T47D (cell line): ENCODE results near the gene SEMA3B.

Experiments used
- DNase-seq, 2 experiments: peaks; one replicate each; pipeline versions ENCODE4 v3.0.0 to v3.0.0-alpha.2; 2011 to 2012; ENCODE audit warnings: low read depth in 1 of 2, low spot score in 1 of 2
- JUND ChIP-seq: IDR thresholded peaks from 2 replicates; pipeline ENCODE4 v1.6.1; 2012; ENCODE audit warnings: low read depth
- in situ Hi-C: cut with HindIII; loops from 2 replicates; pipeline ENCODE4 v1.10.0; 2016; ENCODE audit warnings: low sequenced_read_pairs, low pct_unique_long_range_greater_than_20kb

The SEMA3B gene

DNA sequence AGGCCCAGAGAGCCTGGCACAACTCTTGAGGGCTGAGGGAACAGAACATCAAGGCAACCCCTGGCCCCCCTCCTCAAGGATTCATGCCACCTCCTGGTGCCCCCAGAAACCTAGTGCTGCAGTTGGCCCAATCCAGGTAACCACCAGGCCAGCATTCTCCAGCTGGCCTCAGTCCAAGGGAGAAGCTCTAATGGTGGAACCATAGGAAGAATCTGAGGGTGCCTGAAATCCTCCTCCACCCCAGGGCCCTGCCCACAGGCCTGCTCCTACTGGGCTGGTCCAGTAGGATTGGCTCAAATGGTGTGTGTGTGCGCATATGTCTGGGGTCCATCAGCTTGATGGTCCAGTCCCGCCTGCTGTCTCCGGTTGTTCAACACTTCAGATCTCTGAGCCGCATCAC lies 45.9 kb downstream of the SEMA3B start:
- no peak for DNase-seq
- no peak for TF ChIP-seq JUND
- in situ Hi-C loops, result no loop called here

DNA sequence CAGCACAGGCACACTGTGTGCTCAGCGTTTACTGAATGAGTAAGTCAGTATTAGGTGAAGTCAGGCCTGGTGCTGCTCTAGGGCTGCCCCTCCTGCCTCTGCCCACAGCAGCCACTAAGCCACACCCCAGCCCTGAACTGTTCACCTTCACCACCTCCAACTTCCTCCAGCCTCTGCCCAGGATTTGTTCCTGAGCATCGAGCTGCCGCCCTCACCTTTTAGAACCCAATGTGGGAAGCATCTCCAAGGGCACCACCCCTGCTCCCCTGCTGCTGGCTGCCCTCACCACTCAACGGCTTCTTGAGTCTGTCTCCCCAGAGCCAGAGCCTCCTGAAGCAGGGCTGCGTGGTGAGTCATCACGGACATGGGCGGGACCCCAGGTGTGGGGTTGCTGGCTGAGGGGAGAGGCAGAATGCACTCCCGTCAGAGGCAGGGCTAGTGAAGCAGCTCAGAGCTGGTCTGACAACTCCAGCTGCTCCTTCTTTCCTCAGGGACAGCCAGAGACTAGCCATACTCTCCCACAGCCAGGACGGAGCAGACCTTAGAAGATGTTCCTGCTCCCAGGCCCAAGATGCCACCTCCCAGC lies 47.8 kb downstream of the SEMA3B start:
- in situ Hi-C loops, result no loop called here
- no peak for TF ChIP-seq JUND
- peak in 1 of 2 experiments; percentile 87 for DNase-seq

- DNase-seq, result peak in 1 of 2 experiments; percentile 68
- TF ChIP-seq JUND, result no peak
- in situ Hi-C loops, result no loop called here
These were observed 48.4 kb downstream of the SEMA3B start for GRCh38 chr3:50317300-50317699.

DNA sequence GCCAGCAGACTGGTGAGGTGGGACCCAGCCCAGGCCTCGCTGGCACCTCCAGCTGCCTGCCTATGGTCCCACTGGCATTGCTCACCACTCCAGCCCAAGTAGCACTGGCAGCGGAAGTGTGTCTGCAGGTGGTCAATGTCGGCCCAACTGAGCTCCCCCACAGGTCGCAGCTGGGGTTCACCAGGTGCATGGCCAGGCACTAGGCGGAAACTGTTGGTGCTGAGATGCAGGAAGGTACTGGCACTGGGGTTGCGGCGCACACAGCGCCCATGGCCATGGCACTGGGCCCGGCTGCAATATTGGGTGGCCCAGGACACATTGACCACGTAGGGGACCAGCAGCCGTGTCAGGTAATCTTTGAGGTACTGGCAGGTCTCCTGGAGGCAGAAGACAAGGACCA lies 49.2 kb downstream of the SEMA3B start:
- in situ Hi-C loops, result no loop called here
- DNase-seq, result no peak
- no peak for TF ChIP-seq JUND

GRCh38 chr3:50318615-50319014 lies 49.7 kb downstream of the SEMA3B start:
- no peak for DNase-seq
- in situ Hi-C loops, result no loop called here
- TF ChIP-seq JUND, result no peak

GRCh38 chr3:50319181-50319893 lies 50.4 kb downstream of the SEMA3B start:
- no peak for TF ChIP-seq JUND
- DNase-seq, result no peak
- in situ Hi-C loops, result no loop called here

DNA sequence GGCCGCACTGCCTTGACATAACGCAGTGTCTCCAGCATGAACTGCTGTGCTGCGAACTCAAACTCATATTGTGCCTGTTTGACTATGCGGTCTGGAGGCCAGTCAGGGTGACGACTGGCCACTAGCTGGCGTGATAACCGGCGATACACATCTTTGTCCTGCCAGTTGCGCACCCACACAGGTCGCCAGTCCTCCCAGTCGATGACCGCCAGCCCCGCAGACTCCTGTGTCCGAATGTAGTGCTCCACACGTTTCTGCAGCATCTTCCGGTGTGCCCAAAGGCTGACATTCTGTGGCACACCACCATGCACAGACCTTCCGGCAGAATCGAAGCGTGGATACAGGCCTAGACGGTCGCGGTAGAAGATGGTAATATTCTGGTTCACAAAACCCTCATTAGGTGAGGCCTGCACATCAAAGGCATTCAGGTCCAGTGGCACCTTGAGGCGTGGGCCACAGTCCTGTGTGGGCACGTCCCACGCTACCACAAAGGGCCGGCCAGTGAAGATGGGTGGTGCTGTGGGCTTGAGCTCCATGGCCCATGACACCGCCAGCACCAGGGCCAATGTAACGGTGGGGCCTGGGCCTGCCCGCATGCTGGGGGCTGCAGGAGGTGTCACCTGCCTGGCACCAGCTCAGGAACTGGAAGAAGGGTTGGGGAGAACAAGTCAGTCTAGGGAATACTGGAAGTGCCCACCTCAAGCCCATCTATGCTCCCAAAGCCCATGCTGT lies 51.1 kb downstream of the SEMA3B start:
- TF ChIP-seq JUND, result no peak
- no peak for DNase-seq
- in situ Hi-C loops, result no loop called here

DNA sequence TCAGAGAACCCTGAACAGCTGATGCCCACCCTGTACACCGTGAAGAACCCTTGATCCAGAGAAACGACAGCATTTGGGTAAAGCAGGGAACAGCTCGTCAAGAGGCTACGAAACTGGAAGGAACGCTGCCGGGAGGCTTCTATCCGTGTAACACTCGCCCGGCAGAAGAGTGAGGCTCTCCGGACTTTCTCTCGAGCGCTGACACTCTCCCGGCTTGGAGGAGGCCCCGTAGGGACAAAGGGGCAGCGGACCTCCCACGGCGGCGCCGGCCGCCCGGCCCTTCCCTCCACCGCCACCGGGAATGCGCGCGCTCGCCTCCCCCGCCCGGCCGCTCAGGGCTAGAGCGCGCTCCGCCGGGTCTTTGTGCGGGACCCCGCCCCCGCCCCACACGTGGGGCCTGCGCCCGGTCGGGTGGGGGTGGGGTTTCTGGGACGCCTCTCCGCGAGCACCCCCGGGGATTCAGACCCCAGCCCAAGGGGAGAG lies 51.9 kb downstream of the SEMA3B start:
- no peak for TF ChIP-seq JUND
- in situ Hi-C loops, result no loop called here
- DNase-seq, result peak in 1 of 2 experiments; percentile 76

DNA sequence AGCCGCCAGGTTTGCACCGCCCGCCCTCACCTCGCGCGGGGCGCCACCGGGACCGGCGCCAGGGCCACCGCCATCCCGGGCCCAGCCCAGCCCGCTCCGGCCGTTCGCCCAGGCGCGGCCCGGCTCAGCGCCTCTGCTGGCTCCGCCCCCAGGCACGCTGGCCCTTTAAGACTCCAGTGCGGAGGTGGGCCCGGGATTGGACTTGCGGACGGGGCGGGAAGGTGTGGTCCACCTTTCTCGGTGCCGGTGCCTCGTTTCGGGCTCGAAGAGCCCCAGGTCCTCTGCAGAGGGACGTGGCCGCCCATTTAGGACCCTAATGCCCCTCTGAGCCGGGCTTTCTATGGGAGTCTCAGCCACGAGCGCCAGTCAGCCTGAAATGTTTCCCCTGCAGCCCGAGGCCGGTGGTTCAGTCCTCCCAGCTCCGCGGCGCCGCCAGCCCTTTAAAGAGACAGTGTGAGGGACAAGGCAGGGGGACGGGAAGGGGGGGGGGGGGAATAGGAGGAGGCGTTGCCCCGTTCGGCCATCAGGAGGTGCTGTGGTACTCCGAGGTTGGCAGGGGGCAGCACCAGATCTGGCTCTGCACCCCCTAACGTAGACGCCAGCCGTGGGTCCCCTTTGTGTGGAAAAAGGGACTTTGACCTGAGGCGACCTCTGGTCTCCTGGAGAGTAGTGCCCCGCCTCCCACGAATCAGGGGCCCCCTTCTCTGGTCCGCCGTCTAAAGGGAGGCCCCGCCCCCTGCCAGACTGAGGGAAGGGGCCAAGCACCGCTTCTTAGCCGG lies 52.6 kb downstream of the SEMA3B start:
- in situ Hi-C loops, result no loop called here
- no peak for TF ChIP-seq JUND
- peak; percentile 80 to 91 for DNase-seq

- in situ Hi-C loops, result no loop called here
- no peak for TF ChIP-seq JUND
These were observed 53.1 kb downstream of the SEMA3B start for GRCh38 chr3:50322115-50322385.

GRCh38 chr3:50322386-50323091 lies 53.6 kb downstream of the SEMA3B start, which contains the start of gene HYAL2:
HYAL2 (minus strand) TSS chr3:50322745; CDS start chr3:50320489, 2,256 bp downstream.
- in situ Hi-C loops, result no loop called here
- no peak for TF ChIP-seq JUND
- no peak for DNase-seq

More at GRCh38 chr3:50322115-50322385, 53.1 kb downstream of the SEMA3B start:
- no peak for DNase-seq

GRCh38 chr3:50323092-50323600 lies 54.2 kb downstream of the SEMA3B start:
- in situ Hi-C loops, result no loop called here

More at GRCh38 chr3:50323092-50323600, 54.2 kb downstream of the SEMA3B start:
- no peak for TF ChIP-seq JUND
- no peak for DNase-seq
